Measurements from ENCODE around the gene ZPBP. TPM values are rescaled to one million over a fixed set of nuclear protein-coding genes. Genes with fewer than 3 reads are reported as not detected.

Gene ZPBP
- total and polyA plus RNA-seq, 2 donors (not counting 3 experiments of a cell fraction or from before 2014, with no cell fraction given) = not detected

DNA sequence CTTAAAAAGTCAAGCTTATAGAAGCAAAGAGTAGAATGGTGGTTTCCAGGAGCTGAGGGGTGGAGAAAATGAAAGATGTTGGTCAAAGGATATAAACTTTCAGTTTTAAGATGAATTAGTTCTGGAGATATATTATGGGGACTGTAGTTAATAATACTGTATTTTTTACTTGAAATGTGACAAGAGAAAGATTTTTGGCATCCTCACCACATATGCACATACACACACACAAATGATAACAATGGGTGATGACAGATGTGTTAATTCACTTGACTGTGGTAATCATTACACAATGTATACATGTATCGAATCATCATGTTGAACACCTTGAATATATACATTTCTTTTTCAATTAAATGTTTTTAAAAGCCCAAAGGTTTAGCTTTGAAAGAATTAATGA lies 32.7 kb upstream of the ZPBP start:
- Histone ChIP-seq H3K9ac (replicated peaks; ENCODE audit: extremely low read depth, insufficient read depth, low read length) (no peak overlapping the region), H3K9me3 (replicated peaks; ENCODE audit: control insufficient read depth, insufficient read depth, low read length) (no peaks in the 10 kb centered on the region), H3K27me3 (ENCODE audit: control insufficient read depth in 2 of 2, insufficient read depth in 2 of 2, low read length in 2 of 2) (no peaks in the 10 kb centered on the region), H3K36me3 (ENCODE audit: control insufficient read depth in 2 of 2, extremely low read depth in 1 of 2, insufficient read depth in 2 of 2, low read length in 2 of 2) (no peaks in the 10 kb centered on the region), H4K20me1 (replicated peaks; ENCODE audit: control insufficient read depth, extremely low read depth, insufficient read depth, low read length) (no peaks in the 10 kb centered on the region), H3K9me1 (replicated peaks; ENCODE audit: control insufficient read depth, extremely low read depth, insufficient read depth, low read length) (no peaks in the 10 kb centered on the region), H3K4me1 (ENCODE audit: control insufficient read depth, extremely low read depth, insufficient read depth, low read length) (no peaks in the 10 kb centered on the region), H2AFZ (ENCODE audit: low read depth, low read length) (no peak overlapping the region), H3K79me2 (ENCODE audit: control insufficient read depth, insufficient read depth, low read length) (no peaks in the 10 kb centered on the region), H3K4me3 (replicated peaks in 1 of 3; ENCODE audit: insufficient read depth in 1 of 3, low read depth in 1 of 3, low read length in 3 of 3) (no peak overlapping the region), H3K4me2 (ENCODE audit: insufficient read depth, low read length) (no peak overlapping the region), H3K27ac (ENCODE audit: insufficient read depth, low read depth, low read length) (no peak overlapping the region)
- ChIA-PET POLR2A (no interaction called here), CTCF (no interaction called here)
- DNase-seq (ENCODE audit: low read depth, low spot score) = no peak
- dilution Hi-C loops (cut with MboI; ENCODE audit: extremely low pct_ligation_motif_present, low sequenced_read_pairs) (no loop called here), intact Hi-C loops (cut with micrococcal nuclease) (no loop called here)
- no TSS peak for BruUV-seq (replicated peaks)
- TF ChIP-seq EZH2 (IDR thresholded peaks at IDR 0.05; ENCODE audit: borderline replicate concordance, low read depth, low read length, severe bottlenecking) (no peak), POLR2AphosphoS5 (IDR thresholded peaks at IDR 0.05; ENCODE audit: insufficient read depth, low read depth, low read length) (no peak), POLR2A (IDR thresholded peaks at IDR 0.05; ENCODE audit: low read depth, low read length) (no peak), MYC (IDR thresholded peaks at IDR 0.05; ENCODE audit: low read depth, low read length) (no peak), FOS (IDR thresholded peaks at IDR 0.05; ENCODE audit: borderline replicate concordance, insufficient read depth, low read length) (no peak), GATA2 (IDR thresholded peaks at IDR 0.05; ENCODE audit: insufficient read depth, insufficient read length, low read depth, low read length) (no peak), JUN (IDR thresholded peaks at IDR 0.05; ENCODE audit: borderline replicate concordance, insufficient read depth, insufficient read length, low read depth) (no peak)
- TF ChIP-seq, protein P1, sequence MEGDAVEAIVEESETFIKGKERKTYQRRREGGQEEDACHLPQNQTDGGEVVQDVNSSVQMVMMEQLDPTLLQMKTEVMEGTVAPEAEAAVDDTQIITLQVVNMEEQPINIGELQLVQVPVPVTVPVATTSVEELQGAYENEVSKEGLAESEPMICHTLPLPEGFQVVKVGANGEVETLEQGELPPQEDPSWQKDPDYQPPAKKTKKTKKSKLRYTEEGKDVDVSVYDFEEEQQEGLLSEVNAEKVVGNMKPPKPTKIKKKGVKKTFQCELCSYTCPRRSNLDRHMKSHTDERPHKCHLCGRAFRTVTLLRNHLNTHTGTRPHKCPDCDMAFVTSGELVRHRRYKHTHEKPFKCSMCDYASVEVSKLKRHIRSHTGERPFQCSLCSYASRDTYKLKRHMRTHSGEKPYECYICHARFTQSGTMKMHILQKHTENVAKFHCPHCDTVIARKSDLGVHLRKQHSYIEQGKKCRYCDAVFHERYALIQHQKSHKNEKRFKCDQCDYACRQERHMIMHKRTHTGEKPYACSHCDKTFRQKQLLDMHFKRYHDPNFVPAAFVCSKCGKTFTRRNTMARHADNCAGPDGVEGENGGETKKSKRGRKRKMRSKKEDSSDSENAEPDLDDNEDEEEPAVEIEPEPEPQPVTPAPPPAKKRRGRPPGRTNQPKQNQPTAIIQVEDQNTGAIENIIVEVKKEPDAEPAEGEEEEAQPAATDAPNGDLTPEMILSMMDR (IDR thresholded peaks at IDR 0.05; ENCODE audit: extremely low read depth in 1 of 2, insufficient read depth in 1 of 2, low read depth in 1 of 2, low read length in 2 of 2) = no peak
- TF ChIP-seq, protein P2, sequence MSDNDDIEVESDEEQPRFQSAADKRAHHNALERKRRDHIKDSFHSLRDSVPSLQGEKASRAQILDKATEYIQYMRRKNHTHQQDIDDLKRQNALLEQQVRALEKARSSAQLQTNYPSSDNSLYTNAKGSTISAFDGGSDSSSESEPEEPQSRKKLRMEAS (IDR thresholded peaks at IDR 0.05; ENCODE audit: insufficient read depth, insufficient read length) = no peak
- peak; percentile 52 for FAIRE-seq

All from endothelial cell of umbilical vein (primary cell).